GM08714 (cell line): ENCODE data around the gene RASSF3.
A peak's percentile ranks its signal among the peaks of the same experiment; 100 is the strongest.
"Not testable (repeated sequence)": the region's sequence is repeated elsewhere in the genome, so short reads cannot be mapped to it uniquely, and the experiment has no call there.

Source experiments
- H3K4me3 ChIP-seq: fragments of 200-500 bp; sonication (Bioruptor generic); 2 replicates; pipeline ENCODE4 v1.5.1; 2014; ENCODE audit warnings: mild to moderate bottlenecking, low read length, inconsistent platforms
- ZNF274 ChIP-seq: IDR thresholded peaks from 2 replicates; pipeline ENCODE4 v1.6.1; 2012; ENCODE audit warnings: mild to moderate bottlenecking, low read depth, low read length

RASSF3 gene

DNA sequence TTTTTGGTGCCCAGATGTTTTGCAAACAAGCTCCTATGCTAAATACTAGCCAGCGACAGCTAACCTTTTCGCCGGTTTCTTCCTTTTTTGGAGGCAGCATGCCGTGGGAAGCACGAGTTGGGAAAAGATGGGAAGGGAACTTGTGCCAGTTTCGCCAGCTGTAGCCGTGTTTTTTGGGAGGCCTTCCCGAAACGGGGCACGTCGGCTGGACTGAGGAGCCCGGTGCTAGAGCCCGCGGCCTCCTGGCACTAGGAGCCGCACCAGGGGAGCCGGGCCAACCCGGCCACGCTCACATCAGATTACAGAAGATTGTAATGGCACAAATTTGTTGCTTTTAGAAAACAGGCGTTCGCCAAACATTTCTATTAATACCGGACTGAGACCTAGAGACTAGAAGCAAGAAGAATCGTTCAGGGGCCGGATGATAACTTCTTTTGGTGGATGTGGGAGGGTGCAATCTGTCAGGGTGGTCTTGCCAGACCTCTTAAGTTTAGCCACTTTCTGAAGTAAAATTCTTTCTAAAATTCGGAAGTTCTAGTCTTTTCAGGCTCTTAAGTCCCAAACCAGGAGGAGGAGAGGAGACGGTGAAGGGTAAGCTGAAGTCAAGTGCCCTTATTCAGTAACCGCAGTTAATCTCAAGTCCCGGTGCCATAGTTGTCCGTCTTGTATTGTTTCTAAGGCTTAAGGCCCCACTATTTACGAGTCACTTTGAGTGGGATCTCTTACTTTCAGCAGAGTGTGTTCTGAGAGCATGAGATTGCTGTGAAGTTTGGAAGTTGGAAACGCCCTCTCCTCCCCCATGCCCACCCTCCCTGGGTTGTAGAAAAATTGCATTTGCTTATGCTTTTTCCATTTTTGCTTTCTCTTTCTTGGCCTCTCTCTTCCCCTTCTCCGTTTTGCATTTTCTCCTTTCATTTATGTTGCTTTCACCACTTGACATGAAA is 1.3 kb downstream of the RASSF3 start:
- no peak for TF ChIP-seq ZNF274
- peak overlapping the region; percentile 97 for H3K4me3 ChIP-seq

GRCh38 chr12:64612843-64613242 is 2.5 kb downstream of the RASSF3 start:
- TF ChIP-seq ZNF274, result no peak

DNA sequence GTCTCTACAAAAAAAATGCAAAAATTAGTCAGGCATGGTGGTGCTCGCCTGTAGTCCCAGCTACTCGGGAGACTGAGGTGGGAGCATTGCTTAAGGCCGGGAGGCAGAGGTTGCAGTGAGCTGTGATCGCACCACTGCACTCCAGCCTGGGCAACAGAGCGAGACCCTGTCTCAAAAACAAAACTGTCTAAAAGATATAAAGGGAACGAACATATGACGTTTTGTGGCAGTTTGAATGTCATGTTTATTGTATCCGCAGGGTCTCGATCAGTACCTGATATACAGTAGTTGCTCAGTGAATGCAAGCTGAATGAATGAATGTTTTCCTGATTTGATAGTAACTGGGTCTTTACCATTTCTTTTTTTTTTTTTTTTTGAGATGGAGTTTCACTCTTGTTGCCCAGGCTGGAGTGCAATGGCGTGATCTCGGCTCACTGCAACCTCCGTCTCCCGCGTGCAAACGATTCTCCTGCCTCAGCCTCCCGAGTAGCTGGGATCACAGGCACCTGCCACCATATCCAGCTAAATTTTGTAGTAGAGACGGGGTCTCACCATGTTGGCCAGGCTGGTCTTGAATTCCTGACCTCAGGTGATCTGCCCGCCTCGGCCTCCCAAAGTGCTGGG is 3.6 kb downstream of the RASSF3 start:
- H3K4me3 ChIP-seq, result peak overlapping the region; percentile 49; the same call in 1 of the 2 replicates

More at GRCh38 chr12:64612843-64613242, 2.5 kb downstream of the RASSF3 start:
- peak overlapping the region; percentile 97 for H3K4me3 ChIP-seq

- TF ChIP-seq ZNF274, result no peak
- no peak overlapping the region for H3K4me3 ChIP-seq
These were observed 5.9 kb downstream of the RASSF3 start for GRCh38 chr12:64616201-64616600.

DNA sequence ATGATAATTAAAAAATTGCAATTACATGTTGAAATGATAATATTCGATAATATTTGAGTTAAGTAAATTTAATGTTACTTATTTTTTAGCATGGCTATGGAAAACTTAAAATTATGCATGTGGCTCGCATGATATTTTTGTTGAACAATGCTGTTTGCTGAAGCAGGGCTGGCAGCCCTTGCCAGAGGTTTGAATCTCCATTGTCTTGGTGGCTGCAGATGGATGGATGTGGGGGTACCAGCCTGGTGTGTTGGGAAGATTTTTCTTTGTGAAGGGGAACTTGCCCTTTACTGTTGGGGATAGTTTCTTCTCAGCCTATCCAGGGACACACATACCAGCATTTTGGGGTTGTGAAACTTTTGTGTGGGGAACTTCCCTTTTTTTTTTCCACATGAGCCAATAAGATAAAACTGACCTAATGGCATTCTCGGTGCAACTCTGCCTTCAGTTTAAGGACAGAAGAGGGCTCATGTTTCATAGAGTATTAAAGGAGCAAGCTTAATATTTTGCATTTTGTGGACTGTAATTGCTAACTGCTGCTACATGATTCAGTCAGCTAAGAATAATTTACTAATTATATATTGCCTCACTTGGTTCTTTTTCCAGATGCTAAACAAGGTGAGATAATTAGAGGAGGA is 8.8 kb downstream of the RASSF3 start:
- TF ChIP-seq ZNF274, result no peak
- peak overlapping the region; percentile 40; the same call in 1 of the 2 replicates for H3K4me3 ChIP-seq

GRCh38 chr12:64621257-64621942 is 11.1 kb downstream of the RASSF3 start:
- peak overlapping the region; percentile 33; the same call in 1 of the 2 replicates for H3K4me3 ChIP-seq
- no peak for TF ChIP-seq ZNF274

DNA sequence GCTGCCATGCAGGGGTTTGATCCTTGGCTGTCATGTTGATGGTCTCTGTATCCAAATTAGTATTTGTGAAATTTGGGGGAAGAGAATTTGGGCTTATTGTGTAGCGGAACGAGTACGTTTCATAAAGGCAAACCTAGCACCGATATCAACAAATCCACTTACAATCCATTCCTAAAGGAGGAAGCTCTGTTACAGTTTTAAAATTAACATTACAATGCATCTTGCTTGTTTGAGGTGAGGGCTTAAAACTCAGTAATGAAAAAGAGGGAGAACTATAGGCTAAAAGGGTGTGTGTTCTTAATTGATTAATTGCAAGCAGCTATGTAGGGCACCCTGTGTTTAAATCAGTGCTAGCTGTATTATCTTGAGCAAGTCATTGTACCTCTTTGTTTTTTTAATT is 13.7 kb downstream of the RASSF3 start:
- TF ChIP-seq ZNF274, result no peak
- H3K4me3 ChIP-seq, result no peak overlapping the region

- H3K4me3 ChIP-seq, result peak overlapping the region; percentile 59
These were observed 15.2 kb downstream of the RASSF3 start for GRCh38 chr12:64625243-64626077.

DNA sequence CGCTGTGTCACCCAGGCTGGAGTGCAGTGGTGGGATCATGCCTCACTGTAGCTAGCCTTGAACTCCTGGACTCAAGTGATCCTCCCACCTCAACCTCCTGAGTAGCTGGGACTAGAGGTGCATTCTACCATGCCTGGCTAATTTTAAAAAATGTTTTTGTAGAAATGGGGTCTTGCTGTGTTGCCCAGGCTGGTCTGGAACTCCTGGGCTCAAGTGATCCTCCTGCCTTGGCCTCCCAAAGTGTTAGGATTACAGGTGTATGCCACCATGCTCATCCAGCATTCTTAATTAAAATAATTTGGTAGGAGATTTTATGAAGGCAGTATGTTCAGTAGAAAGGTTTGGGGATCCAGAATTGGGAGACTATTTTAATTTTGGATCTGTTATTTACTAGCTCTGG is 16.3 kb downstream of the RASSF3 start:
- H3K4me3 ChIP-seq, result not testable (repeated sequence)

More at GRCh38 chr12:64625243-64626077, 15.2 kb downstream of the RASSF3 start:
- TF ChIP-seq ZNF274, result no peak

GRCh38 chr12:64627771-64628170 is 17.5 kb downstream of the RASSF3 start:
- TF ChIP-seq ZNF274, result no peak
- H3K4me3 ChIP-seq, result no peak overlapping the region

DNA sequence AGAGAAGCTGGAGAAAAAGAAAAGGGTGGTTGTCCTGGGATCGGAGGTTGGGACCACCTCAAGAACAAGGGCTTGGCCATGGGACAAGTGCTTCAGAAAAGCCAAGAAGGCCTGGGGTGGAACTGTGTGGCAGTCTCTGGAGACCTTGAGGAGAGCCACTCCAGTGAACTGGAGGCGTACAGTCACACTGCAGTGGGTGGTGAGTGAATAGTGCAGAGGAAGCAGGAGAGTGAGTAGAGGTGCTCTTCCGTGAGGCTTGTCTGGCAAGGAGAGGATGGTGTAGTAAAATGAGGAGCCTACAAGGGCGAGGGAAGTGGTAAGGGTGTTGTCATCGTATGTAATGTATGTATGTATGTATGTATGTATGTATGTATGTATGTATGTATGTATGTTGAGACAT is 20.9 kb downstream of the RASSF3 start:
- no peak overlapping the region for H3K4me3 ChIP-seq

GRCh38 chr12:64633011-64633939 is 23.0 kb downstream of the RASSF3 start:
- 0 out of 2 replicates have a peak, but pooled peaks have one; percentile 29 for TF ChIP-seq ZNF274
- no peak overlapping the region for H3K4me3 ChIP-seq

More for the DNA sequence above, 20.9 kb downstream of the RASSF3 start:
- TF ChIP-seq ZNF274, result no peak
